Measurements from ENCODE around the gene FOXRED2.
A peak's percentile ranks its signal among the peaks of the same experiment; 100 is the strongest.

Gene FOXRED2

DNA sequence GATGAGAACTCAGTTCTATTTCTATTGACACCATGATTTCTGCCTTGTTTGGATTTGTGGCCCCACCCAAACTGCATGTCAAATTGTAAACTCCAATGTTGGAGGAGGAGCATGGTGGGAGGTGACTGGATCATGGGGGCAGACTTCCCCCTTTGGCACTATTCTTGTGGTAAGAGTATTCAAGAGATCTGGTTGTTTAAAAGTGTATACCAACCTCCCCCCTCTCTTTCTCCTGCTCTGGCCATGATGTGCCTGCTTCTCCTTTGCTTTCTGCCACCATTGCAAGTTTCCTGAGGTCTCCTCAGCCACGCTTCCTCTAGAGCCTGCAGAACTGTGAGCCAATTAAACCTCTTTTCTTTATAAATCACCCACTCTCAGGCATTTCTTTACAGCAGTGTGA, 7.9 kb upstream of the FOXRED2 start:
- DNase-seq (ENCODE audit: low spot score): no peak

DNA sequence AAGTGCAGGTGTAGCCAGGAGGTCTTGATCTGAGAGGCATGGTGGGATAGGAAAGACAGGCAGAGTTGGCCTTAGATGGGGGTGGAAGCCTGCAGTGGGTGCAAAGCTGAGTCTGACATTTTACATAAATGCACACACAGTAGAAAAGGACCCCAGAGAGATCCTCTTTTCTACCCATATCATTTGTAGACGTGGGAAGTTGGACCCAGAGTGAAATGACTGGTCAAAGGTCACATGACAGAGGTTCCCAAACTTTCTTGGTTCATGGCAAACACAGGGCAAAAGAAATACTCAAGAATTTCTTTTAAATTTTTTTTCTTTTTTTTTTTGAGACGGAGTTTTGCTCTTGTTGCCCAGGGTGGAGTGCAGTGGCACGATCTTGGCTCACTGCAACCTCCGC, 6.2 kb upstream of the FOXRED2 start:
- DNase-seq (ENCODE audit: low spot score): no peak

GRCh38 chr22:36512333-36512732, 5.5 kb upstream of the FOXRED2 start:
- DNase-seq (ENCODE audit: low spot score): no peak

DNA sequence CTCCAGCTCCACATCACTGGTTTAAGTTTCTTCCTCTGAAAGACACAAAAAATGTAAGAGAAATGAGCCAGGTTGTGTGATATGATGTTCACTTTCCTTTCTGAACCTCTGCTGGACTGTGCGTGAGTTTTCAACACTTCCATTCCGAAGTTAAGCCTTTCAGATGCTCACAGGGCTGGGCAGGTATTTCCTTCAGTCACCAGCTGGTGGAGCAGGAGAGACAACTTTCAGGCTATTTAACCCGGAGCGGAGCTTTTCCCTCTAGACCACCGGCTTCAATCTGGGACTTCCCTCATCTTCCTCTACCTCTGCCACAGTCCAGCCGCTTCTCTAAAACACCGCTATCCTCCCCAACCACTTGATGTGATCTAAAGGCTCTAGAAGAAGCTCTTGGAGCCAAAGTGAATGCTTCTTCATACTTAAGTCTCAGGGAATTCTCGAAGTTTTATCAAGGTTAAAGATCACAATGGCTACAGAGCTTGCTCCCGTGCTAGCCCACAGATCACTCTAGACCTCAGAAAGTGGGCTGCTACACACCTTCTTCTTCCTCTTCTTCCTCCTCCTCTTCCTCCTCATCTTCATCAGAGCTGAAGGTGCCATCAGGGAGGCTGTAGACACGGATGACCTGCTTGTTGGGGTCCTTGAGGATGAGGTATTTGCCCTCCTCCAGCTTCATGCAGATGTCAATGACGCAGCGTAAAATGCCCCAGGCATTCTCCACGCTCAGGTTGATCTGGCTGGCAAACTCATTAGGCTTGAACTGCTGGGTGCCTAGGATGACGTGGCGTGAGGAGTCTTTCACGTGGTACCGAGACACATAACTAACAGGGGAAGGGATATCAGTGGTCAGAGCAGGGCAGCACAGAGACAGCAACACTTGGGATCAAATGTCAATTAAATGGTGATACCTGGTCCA, 4.4 kb upstream of the FOXRED2 start:
- DNase-seq (ENCODE audit: low spot score): peak; percentile 59

DNA sequence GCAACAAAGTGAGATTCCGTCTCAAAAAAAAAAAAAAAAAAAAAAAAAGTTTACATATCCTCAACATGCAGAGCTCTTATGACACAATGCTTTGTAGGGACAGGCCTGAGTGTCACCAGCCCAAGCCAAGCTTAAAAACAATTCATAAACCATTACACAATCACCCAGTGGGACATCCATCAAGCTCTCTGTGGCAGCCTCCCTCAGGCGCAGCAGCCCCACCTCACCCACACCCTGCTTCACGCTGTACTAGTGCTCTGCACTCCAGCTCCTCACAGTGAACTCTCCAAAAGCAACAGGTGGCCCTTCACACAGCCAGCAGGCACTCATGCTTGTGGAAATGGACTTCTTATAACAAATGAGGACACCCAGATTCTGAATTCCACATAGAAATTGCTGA, 3.5 kb upstream of the FOXRED2 start:
- no peak for DNase-seq (ENCODE audit: low spot score)

DNA sequence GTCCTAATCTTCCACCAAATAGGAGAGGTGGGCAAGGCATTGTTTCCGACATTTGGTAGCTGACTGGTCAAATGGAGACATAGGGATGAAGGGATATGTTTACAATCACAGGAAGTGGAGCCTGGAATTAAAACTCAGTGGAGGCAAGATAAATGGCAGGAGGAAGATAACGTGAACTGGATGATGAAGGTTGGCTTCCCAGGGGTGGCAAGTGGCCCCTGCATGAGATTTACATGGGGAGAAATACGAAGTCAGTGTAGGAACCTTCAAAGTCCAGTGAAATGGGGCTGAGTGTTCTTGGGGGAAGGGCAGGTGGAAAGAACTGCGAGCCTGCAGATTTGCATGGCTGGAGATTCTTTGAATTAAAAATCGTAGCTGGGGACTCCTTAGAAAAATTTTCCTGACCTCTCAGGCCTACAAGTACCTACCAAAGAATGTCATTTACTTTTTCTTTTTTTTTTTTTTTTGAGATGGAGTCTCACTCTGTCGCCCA, 724 bp upstream of the FOXRED2 start:
- DNase-seq (ENCODE audit: low spot score): no peak

DNA sequence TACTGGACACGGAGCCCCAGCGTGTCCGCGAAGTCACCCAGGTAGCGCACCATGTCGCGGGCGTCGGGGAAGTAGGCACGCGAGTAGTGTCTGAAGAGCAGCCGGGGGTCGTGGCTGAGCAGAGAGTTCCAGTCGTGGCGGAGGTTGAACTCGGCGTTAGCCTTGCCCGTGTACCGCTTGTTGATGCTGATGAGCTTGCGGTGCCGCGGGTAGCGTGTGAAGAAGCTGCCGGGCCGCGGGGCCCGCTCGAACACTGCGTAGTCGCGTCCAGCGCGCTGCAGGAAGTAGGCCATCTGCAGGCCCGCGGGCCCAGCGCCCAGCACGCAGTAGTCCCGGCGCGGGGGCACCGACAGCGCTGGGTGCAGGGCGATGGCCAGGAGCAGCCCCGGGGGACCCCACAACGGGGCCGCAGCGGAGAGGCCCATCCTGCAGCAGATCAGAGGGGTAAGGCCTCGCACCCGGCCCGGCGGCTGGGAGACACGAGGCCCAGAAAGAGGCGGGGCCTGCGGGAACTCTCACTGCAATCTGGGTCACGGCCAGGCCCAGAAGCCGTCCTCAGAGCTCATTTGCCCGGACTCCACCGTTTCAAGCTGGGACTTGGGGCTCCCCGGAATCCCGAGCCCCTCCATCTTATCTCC, 723 bp downstream of the FOXRED2 start:
- no peak for DNase-seq (ENCODE audit: low spot score)

DNA sequence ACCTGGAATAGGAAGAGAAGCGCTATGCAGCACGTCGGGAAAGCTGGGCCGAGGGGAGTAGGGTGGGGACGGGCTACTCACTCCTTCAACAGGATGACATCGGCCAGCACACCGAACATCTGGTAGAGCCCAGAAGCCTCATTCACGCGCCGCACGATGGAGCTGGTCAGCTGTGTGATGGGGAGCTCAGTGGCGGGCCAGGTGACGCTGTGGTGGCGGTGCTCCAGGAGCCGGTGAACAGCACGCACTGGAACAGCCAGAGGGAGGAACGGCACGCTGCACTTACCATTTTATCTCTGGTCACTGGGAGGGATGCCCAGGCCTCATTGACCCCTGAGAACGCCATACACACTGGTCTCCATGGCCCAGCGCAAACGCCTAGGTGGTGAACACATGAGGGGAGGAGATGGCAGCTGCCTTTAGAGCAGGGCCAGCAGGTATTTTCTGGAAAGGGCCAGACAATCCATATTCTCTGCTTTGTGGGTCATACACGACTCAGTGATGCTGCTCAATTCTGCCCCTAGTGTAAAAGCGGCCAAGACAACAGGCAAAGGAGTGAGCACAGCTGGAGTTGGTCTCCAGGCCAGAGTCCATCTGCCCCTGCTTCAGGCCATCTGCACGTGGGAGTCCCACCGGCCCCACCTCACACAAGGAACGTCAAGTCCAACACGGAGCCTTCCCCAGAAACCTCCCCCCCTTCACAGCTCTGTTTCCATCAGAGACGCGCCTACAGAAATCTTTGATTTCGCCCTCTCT, 8.8 kb downstream of the FOXRED2 start:
- no peak for DNase-seq (ENCODE audit: low spot score)

DNA sequence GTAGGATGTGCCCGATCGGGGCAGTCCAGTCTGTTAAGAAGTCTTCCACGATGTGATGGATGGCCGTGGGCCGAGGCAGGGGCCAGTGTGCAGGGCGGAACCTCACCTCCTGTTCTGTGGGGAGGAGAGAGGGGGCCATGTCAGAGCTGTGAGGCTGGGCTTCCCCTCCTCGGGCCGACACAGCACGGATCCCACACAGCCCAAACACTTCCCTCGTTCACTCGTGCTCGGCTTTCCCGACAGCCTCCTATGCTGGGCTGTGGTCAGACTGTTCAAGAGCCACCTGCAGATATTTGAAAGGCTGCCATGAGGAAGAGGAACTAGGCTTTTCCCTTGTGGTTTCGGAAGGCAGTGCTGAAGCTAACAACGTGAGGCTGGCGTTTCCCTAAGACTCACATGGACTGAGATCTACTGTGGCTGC, 13.1 kb downstream of the FOXRED2 start:
- DNase-seq (ENCODE audit: low spot score): no peak

DNA sequence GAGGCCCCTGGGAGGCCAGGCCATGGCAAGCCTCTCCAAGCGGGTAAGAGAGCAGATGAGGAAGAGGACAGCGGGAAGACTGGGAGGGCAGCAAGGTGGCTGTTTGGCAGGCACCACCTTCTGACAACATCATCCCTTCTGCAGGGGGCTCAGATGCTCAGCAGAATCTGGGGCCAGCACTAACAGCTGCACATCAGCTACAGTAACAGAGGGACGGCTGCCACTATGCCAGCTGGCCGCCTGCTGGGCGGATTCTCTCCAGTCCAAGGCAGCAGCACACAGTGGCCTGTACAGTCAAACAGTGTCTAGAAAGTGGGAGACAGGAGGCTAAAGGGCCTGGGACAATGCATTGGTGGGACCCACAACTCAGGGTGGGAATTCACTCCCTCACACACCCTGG, 14.7 kb downstream of the FOXRED2 start:
- no peak for DNase-seq (ENCODE audit: low spot score)

GRCh38 chr22:36491155-36491554, 15.7 kb downstream of the FOXRED2 start:
- DNase-seq (ENCODE audit: low spot score): no peak

GRCh38 chr22:36486619-36487384, 20.0 kb downstream of the FOXRED2 start:
- DNase-seq (ENCODE audit: low spot score): no peak

- DNase-seq (ENCODE audit: low spot score): peak; percentile 95
Observed at GRCh38 chr22:36481393-36482168, 25.3 kb downstream of the FOXRED2 start, which contains the start of gene TXN2. Gene TXN2, minus strand, starts transcription at chr22:36481640. Its CDS starts 803 bp downstream, at chr22:36480837.

- DNase-seq (ENCODE audit: low spot score): no peak
Observed at GRCh38 chr22:36480941-36481392, 25.9 kb downstream of the FOXRED2 start.

DNA sequence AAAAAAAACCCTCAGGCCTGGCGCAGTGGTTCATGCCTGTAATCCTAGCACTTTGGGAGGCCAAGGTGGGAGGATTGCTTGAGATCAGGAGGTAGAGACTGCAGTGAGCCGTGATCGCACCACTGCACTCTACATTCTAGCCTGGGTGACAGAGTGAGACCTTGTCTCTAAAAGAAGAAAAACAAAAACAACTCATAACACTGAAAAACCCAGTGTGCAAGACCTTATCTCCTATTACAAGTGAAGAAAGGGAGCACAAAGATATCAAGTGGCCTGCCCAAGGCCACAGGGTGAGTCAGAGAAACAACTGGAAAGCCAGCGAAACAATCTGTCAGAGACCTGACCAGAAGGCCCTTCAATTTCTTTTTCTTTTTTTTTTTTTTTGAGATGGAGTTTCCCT, 27.9 kb downstream of the FOXRED2 start:
- no peak for DNase-seq (ENCODE audit: low spot score)

DNA sequence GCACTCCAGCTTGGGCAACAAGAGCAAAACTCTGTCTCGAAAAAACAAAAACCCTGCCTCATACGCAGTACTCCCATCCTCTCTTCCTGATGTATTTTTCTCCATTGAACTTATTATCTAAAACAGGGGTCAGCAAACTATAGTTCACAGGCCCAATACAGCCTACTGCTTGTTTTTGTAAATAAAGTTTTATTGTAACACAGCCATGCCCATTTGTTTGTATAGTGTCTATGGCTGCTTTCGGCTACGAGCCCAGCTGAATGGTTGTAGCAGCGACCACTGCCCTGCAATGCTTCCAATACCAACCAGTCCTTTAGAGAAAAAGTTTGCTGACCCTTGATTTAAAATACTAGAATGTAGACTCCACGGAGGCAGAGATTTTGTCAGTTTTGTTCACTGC, 31.5 kb downstream of the FOXRED2 start:
- no peak for DNase-seq (ENCODE audit: low spot score)

GRCh38 chr22:36472689-36473088, 34.2 kb downstream of the FOXRED2 start:
- no peak for DNase-seq (ENCODE audit: low spot score)

- no peak for DNase-seq (ENCODE audit: low spot score)
Observed at GRCh38 chr22:36471341-36471821, 35.5 kb downstream of the FOXRED2 start.

GRCh38 chr22:36470994-36471331, 35.9 kb downstream of the FOXRED2 start:
- no peak for DNase-seq (ENCODE audit: low spot score)

GRCh38 chr22:36470162-36470993, 36.5 kb downstream of the FOXRED2 start:
- peak; percentile 77 for DNase-seq (ENCODE audit: low spot score)

Data from hepatic stellate cell (primary cell).